GM12873 (cell line): ENCODE measurements around the gene DDRGK1.

Source experiments
- CTCF ChIP-seq: IDR thresholded peaks from 2 replicates; pipeline ENCODE4 v1.5.1; 2012; ENCODE audit warnings: low read depth, mild to moderate bottlenecking, moderate library complexity, low read length, control low read depth; ENCODE audit not compliant: insufficient read depth; ENCODE audit errors: missing control alignments

Gene DDRGK1

GRCh38 chr20:3239026-3239866 lies 34.8 kb upstream of the DDRGK1 start, which contains the start of gene SLC4A11:
TSS of gene SLC4A11 (minus strand) at chr20:3239190. CDS start at chr20:3239137, 53 bp downstream.
- TF ChIP-seq CTCF, result no peak

- no peak for TF ChIP-seq CTCF
Measured at GRCh38 chr20:3238616-3239025, 34.1 kb upstream of the DDRGK1 start.

GRCh38 chr20:3237958-3238615 lies 33.6 kb upstream of the DDRGK1 start:
- TF ChIP-seq CTCF, result no peak

GRCh38 chr20:3237011-3237957 lies 32.8 kb upstream of the DDRGK1 start:
- no peak for TF ChIP-seq CTCF

GRCh38 chr20:3235666-3236324 lies 31.3 kb upstream of the DDRGK1 start:
- TF ChIP-seq CTCF, result no peak

DNA sequence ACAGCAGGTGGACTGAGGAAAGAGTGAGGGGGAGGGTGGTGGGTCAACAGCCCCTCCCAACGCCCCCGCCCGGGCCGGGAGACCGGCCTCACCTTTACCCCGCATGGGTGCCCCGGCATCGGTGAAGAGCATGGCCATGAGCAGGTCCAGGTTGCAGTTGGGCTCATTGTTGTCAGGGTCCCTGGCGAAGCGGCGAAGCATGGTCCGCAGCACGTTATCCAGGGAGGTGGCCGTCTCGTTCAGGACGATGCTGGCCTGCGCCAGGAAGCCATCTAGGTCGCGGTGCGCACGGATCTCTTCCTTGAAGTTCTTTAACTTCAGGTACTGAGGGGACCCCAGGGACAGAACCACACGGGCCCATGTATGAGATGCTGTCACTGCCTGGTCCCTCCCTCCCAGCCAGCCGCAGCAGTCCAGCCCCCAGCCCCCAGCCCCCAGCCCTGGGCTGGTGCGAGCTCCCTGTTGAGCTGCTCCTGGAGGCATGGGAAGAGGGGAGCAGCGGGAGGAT lies 29.6 kb upstream of the DDRGK1 start:
- TF ChIP-seq CTCF, result no peak
